Neural cell (in vitro differentiated cells): ENCODE results near the gene OR10W1. TPM values are rescaled to one million over a fixed set of nuclear protein-coding genes. Genes with fewer than 3 reads are reported as not detected.

ENCODE experiments used
- H2AFZ ChIP-seq: fragments of 200-600, 300-800 bp; sonication (generic), shearing (Covaris generic); 2 replicates; pipeline ENCODE4 v1.6.0; 2014; ENCODE audit warnings: low read depth, mild to moderate bottlenecking, antibody characterized with exemption, low read length, moderate library complexity
- H3F3A ChIP-seq: fragments of 200-600 bp; shearing (Covaris generic); 2 replicates; pipeline ENCODE4 v1.6.1; 2016; ENCODE audit warnings: mild to moderate bottlenecking, moderate library complexity, mixed read lengths, antibody characterized with exemption, low read length; ENCODE audit not compliant: insufficient read depth, poor library complexity, severe bottlenecking
- H3K27ac ChIP-seq: fragments of 200-600, 300-800 bp; sonication (generic), shearing (Covaris generic); 2 replicates; pipeline ENCODE4 v1.5.1; 2014; ENCODE audit warnings: mild to moderate bottlenecking, low read length, moderate library complexity
- H3K27me3 ChIP-seq: fragments of 300-800, 200-600 bp; sonication (generic), shearing (Covaris generic); 2 replicates; pipeline ENCODE4 v1.6.0; 2014; ENCODE audit warnings: mild to moderate bottlenecking, low read depth, low read length, moderate library complexity; ENCODE audit not compliant: insufficient read depth
- H3K36me3 ChIP-seq: fragments of 300-800, 200-600 bp; sonication (generic), shearing (Covaris generic); 2 replicates; pipeline ENCODE4 v1.5.1; 2014; ENCODE audit warnings: mild to moderate bottlenecking, antibody characterized with exemption, low read length, moderate library complexity; ENCODE audit not compliant: insufficient read depth
- H3K4me2 ChIP-seq: fragments of 300-800, 200-600 bp; sonication (generic), shearing (Covaris generic); 2 replicates; pipeline ENCODE4 v1.6.0; 2014; ENCODE audit warnings: mild to moderate bottlenecking, low read length
- H3K4me3 ChIP-seq: fragments of 300-800, 200-600 bp; sonication (generic), shearing (Covaris generic); 2 replicates; pipeline ENCODE4 v1.5.1; 2014; ENCODE audit warnings: mild to moderate bottlenecking, low read length, moderate library complexity
- H3K79me2 ChIP-seq: fragments of 200-600 bp; shearing (Covaris generic); replicated peaks from 2 replicates; pipeline ENCODE4 v1.6.0; 2014; ENCODE audit warnings: mild to moderate bottlenecking, low read length, moderate library complexity; ENCODE audit not compliant: insufficient read depth
- H3K9ac ChIP-seq: fragments of 300-800, 200-600 bp; sonication (generic), shearing (Covaris generic); 2 replicates; pipeline ENCODE4 v1.6.1; 2016; ENCODE audit warnings: mild to moderate bottlenecking, low read length, mixed read lengths
- H3K9me2 ChIP-seq: fragments of 200-600 bp; shearing (Covaris generic); 2 replicates; pipeline ENCODE4 v1.6.1; 2016; ENCODE audit warnings: mild to moderate bottlenecking, low read length, mixed read lengths; ENCODE audit not compliant: insufficient read depth
- H3K9me3 ChIP-seq: fragments of 200-600, 300-800 bp; sonication (generic), shearing (Covaris generic); 2 replicates; pipeline ENCODE4 v1.6.1; 2016; ENCODE audit warnings: mild to moderate bottlenecking, mixed run types, low read length, moderate library complexity, mixed read lengths
- H4K20me1 ChIP-seq: fragments of 200-600 bp; shearing (Covaris generic); 2 replicates; pipeline ENCODE4 v1.6.1; 2016; ENCODE audit warnings: mild to moderate bottlenecking, mixed run types; ENCODE audit not compliant: insufficient read depth
- EP300 ChIP-seq: fragments of 450-650 bp; conservative IDR thresholded peaks from 2 replicates; pipeline ENCODE4 v1.6.1; 2014; ENCODE audit warnings: antibody characterized with exemption, mild to moderate bottlenecking, moderate library complexity; ENCODE audit not compliant: poor library complexity, severe bottlenecking
- EZH2 ChIP-seq: fragments of 200-600, 300-800 bp; shearing (Covaris generic), sonication (generic); IDR thresholded peaks from 2 replicates; pipeline ENCODE4 v1.6.1; 2014; ENCODE audit warnings: antibody characterized with exemption, low read length, borderline replicate concordance, mild to moderate bottlenecking; ENCODE audit not compliant: insufficient read depth, poor library complexity, severe bottlenecking
- MXI1 ChIP-seq: fragments of 450-650 bp; conservative IDR thresholded peaks from 2 replicates; pipeline ENCODE4 v1.6.1; 2014; ENCODE audit warnings: antibody characterized with exemption, mild to moderate bottlenecking; ENCODE audit not compliant: poor library complexity, severe bottlenecking
- POLR2AphosphoS5 ChIP-seq: IDR thresholded peaks from 2 replicates; pipeline ENCODE4 v1.6.1; 2012
- RAD21 ChIP-seq: fragments of 450-650 bp; conservative IDR thresholded peaks from 2 replicates; pipeline ENCODE4 v1.6.1; 2014; ENCODE audit warnings: antibody characterized with exemption, mild to moderate bottlenecking, moderate library complexity
- SMC3 ChIP-seq: fragments of 450-650 bp; conservative IDR thresholded peaks from 2 replicates; pipeline ENCODE4 v1.6.1; 2014; ENCODE audit warnings: antibody characterized with exemption, mild to moderate bottlenecking, moderate library complexity; ENCODE audit not compliant: poor library complexity
- TAF1 ChIP-seq: IDR thresholded peaks from 2 replicates; pipeline ENCODE4 v1.6.1; 2012; ENCODE audit warnings: low read depth
- polyA plus RNA-seq: library from polyadenylated mRNA; depleted of rRNA; stranded (reverse); fragments of >200 nt; gene quantifications from 2 replicates; pipeline ENCODE4 v1.2.3, GENCODE V29; 2014
- TF ChIP-seq, protein P1 (sequence below): IDR thresholded peaks from 2 replicates; pipeline ENCODE4 v1.6.1; 2012; ENCODE audit warnings: borderline replicate concordance
- TF ChIP-seq, protein P2 (sequence below): fragments of 450-650 bp; IDR thresholded peaks from 2 replicates; pipeline ENCODE4 v1.5.1; 2014; ENCODE audit warnings: antibody characterized with exemption, mild to moderate bottlenecking, moderate library complexity; ENCODE audit not compliant: poor library complexity, severe bottlenecking

OR10W1 gene
- polyA plus RNA-seq, 1 donor from 2014 or later: not detected

DNA sequence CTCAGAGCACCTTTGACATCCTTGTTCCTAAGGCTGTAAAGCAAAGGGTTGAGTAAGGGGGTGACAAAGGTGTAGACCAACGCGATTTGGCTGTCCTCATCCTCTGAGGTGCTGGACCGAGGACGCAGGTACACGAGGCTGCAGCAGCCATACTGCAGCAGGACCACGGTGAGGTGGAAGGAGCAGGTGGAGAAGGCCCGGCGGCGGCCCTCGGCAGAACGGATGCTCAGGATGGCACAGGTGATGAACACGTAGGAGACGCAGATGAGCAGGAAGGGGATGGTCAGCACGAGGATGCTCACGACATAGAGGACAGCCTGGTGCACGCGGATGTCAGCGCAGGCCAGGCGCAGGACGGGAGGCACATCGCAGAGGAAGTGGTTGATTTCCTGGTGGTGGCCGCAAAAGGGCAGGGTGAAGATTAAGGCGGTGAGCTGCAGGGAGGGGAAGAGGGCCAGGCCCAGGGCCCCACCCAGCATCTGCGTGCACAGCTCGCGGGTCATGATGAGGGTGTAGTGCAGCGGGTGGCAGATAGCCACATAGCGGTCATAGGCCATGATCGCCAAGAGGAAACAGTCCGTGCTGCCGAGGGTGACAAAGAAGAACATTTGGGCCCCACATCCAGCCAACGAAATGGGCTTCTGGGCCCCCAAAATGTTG is 40.0 kb downstream of the OR10W1 start:
- no peak overlapping the region for H3K4me2 ChIP-seq
- no peaks in the 10 kb centered on the region for H3K36me3 ChIP-seq
- no peaks in the 10 kb centered on the region for H3K9me3 ChIP-seq
- no peak overlapping the region for H3K9ac ChIP-seq
- TF ChIP-seq POLR2AphosphoS5 (no peak), MXI1 (no peak), EZH2 (no peak), EP300 (no peak), TAF1 (no peak), RAD21 (no peak), SMC3 (no peak)
- TF ChIP-seq, protein P1, sequence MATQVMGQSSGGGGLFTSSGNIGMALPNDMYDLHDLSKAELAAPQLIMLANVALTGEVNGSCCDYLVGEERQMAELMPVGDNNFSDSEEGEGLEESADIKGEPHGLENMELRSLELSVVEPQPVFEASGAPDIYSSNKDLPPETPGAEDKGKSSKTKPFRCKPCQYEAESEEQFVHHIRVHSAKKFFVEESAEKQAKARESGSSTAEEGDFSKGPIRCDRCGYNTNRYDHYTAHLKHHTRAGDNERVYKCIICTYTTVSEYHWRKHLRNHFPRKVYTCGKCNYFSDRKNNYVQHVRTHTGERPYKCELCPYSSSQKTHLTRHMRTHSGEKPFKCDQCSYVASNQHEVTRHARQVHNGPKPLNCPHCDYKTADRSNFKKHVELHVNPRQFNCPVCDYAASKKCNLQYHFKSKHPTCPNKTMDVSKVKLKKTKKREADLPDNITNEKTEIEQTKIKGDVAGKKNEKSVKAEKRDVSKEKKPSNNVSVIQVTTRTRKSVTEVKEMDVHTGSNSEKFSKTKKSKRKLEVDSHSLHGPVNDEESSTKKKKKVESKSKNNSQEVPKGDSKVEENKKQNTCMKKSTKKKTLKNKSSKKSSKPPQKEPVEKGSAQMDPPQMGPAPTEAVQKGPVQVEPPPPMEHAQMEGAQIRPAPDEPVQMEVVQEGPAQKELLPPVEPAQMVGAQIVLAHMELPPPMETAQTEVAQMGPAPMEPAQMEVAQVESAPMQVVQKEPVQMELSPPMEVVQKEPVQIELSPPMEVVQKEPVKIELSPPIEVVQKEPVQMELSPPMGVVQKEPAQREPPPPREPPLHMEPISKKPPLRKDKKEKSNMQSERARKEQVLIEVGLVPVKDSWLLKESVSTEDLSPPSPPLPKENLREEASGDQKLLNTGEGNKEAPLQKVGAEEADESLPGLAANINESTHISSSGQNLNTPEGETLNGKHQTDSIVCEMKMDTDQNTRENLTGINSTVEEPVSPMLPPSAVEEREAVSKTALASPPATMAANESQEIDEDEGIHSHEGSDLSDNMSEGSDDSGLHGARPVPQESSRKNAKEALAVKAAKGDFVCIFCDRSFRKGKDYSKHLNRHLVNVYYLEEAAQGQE: no peak
- TF ChIP-seq, protein P2, sequence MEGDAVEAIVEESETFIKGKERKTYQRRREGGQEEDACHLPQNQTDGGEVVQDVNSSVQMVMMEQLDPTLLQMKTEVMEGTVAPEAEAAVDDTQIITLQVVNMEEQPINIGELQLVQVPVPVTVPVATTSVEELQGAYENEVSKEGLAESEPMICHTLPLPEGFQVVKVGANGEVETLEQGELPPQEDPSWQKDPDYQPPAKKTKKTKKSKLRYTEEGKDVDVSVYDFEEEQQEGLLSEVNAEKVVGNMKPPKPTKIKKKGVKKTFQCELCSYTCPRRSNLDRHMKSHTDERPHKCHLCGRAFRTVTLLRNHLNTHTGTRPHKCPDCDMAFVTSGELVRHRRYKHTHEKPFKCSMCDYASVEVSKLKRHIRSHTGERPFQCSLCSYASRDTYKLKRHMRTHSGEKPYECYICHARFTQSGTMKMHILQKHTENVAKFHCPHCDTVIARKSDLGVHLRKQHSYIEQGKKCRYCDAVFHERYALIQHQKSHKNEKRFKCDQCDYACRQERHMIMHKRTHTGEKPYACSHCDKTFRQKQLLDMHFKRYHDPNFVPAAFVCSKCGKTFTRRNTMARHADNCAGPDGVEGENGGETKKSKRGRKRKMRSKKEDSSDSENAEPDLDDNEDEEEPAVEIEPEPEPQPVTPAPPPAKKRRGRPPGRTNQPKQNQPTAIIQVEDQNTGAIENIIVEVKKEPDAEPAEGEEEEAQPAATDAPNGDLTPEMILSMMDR: no peak
- H3K79me2 ChIP-seq: no peaks in the 10 kb centered on the region
- no peak overlapping the region for H2AFZ ChIP-seq
- H3F3A ChIP-seq: no peaks in the 10 kb centered on the region
- no peaks in the 10 kb centered on the region for H3K9me2 ChIP-seq
- no peak overlapping the region for H3K4me3 ChIP-seq
- no peaks in the 10 kb centered on the region for H3K27me3 ChIP-seq
- H3K27ac ChIP-seq: no peak overlapping the region
- no peaks in the 10 kb centered on the region for H4K20me1 ChIP-seq

DNA sequence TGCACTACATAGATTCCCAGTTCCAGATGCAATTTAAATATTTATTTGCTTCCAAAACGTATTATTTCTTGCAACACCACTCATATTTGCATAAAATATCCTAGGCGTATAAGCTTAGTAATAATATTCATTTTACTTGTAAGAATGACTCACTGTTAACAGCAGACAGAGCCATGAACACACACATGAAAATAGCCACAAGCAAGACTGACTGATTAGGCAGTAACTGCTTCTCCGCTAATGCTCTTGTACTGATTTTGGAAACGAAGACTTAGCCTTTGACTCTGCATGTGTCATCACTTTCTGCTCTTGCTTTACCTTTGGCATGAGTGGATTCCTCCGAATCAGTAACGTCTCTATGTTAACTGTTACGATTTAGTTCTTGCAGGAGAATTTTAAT is 45.3 kb downstream of the OR10W1 start:
- Histone ChIP-seq H3K27me3 (no peaks in the 10 kb centered on the region), H3K9me2 (no peaks in the 10 kb centered on the region)
- no peak for TF ChIP-seq POLR2AphosphoS5
- TF ChIP-seq, protein P2: no peak
- TF ChIP-seq TAF1: no peak
- TF ChIP-seq, protein P1: no peak
- TF ChIP-seq RAD21: no peak
- no peak for TF ChIP-seq SMC3
- TF ChIP-seq EZH2: no peak
- no peak for TF ChIP-seq EP300
- TF ChIP-seq MXI1: no peak

More for the DNA sequence above, 45.3 kb downstream of the OR10W1 start:
- no peaks in the 10 kb centered on the region for H3K9me3 ChIP-seq
- H3K36me3 ChIP-seq: no peaks in the 10 kb centered on the region
- no peaks in the 10 kb centered on the region for H3F3A ChIP-seq
- no peak overlapping the region for H3K4me3 ChIP-seq
- H4K20me1 ChIP-seq: no peaks in the 10 kb centered on the region
- H3K4me2 ChIP-seq: no peak overlapping the region
- no peak overlapping the region for H3K27ac ChIP-seq
- H2AFZ ChIP-seq: no peak overlapping the region
- no peaks in the 10 kb centered on the region for H3K79me2 ChIP-seq
- H3K9ac ChIP-seq: no peak overlapping the region
